HepG2 (cell line): ENCODE measurements around the gene PADI2. TPM values are rescaled to one million over a fixed set of nuclear protein-coding genes. Genes with fewer than 3 reads are reported as not detected.
A peak's percentile ranks its signal among the peaks of the same experiment; 100 is the strongest.

ENCODE experiments used
- ATAC-seq: fragments of 200-7000 bp; cut with Tn5 transposase; 3 replicates; pipeline ENCODE4 v1.9.1; 2020; ENCODE audit warnings: mild to moderate bottlenecking, moderate library complexity
- BruUV-seq: library from RNA; stranded (reverse); fragments of 400-500 nt; replicated peaks from 2 replicates; lab custom pipeline; 2021; lab: Mats Ljungman, UMichigan
- CTCF ChIA-PET: fragments of 300-600 bp; formaldehyde crosslinking; extraction: SDS; loops from one replicate; lab custom pipeline; 2021; ENCODE audit warnings: low total read pairs, inconsistent platforms, low intra/inter-chr PET ratio; lab: Yijun Ruan, JAX
- POLR2A ChIA-PET: fragments of 350-600 bp; sonication (Branson Sonifier 250); formaldehyde crosslinking; loops from one replicate; lab custom pipeline; 2020; ENCODE audit warnings: antibody characterized with exemption, inconsistent platforms; lab: Yijun Ruan, JAX
- DNase-seq: peaks from one replicate; pipeline ENCODE4 v3.0.0-alpha.2; 2015; ENCODE audit warnings: low spot score
- FAIRE-seq: peaks from 3 replicates; lab custom pipeline; 2011; peaks lifted over from hg19 to GRCh38; lab: Jason Lieb, UNC
- H2AFZ ChIP-seq: one replicate; pipeline ENCODE4 v1.6.1; 2011; ENCODE audit warnings: low read length, inconsistent platforms
- H3K27ac ChIP-seq: fragments of 300-600 bp; 3 replicates; pipeline ENCODE4 v1.8.0; 2011; ENCODE audit warnings: mixed run types, mild to moderate bottlenecking, mixed read lengths, low read length, inconsistent platforms; ENCODE audit not compliant: insufficient read depth; ENCODE audit errors: extremely low read length
- H3K27me3 ChIP-seq, 2 experiments: fragments of 200-600 bp in 1 of 2; 2 replicates in 1 of 2; 3 replicates in 1 of 2; pipeline versions ENCODE4 v1.6.0 to v1.8.0; 2011; ENCODE audit warnings: low read length in 2 of 2, mild to moderate bottlenecking in 2 of 2, moderate library complexity in 2 of 2, inconsistent platforms in 1 of 2; ENCODE audit not compliant: insufficient read depth in 2 of 2, control insufficient read depth in 1 of 2
- H3K36me3 ChIP-seq, 2 experiments: fragments of 200-600 bp in 1 of 2; replicated peaks in 1 of 2; 2 replicates in 1 of 2; 3 replicates in 1 of 2; pipeline versions ENCODE4 v1.5.1 to v1.8.0; 2011; ENCODE audit warnings: low read length in 2 of 2, inconsistent platforms in 1 of 2; ENCODE audit not compliant: insufficient read depth in 2 of 2, control insufficient read depth in 1 of 2
- H3K4me1 ChIP-seq: 2 replicates; pipeline ENCODE4 v1.5.1; 2012; ENCODE audit warnings: low read length, inconsistent platforms; ENCODE audit not compliant: insufficient read depth
- H3K4me2 ChIP-seq: 2 replicates; pipeline ENCODE4 v1.6.0; 2011; ENCODE audit warnings: low read depth, low read length, inconsistent platforms
- H3K4me3 ChIP-seq, 3 experiments: fragments of 200-600 bp in 1 of 3; sonication (generic), shearing (Covaris generic) in 1 of 3; replicated peaks in 1 of 3; 2 replicates each; pipeline ENCODE4 v1.5.1; 2011 to 2016; ENCODE audit warnings: low read length in 3 of 3, inconsistent platforms in 2 of 3, low read depth in 2 of 3, mild to moderate bottlenecking in 2 of 3, control low read depth in 1 of 3, mixed read lengths in 1 of 3; ENCODE audit not compliant: insufficient read depth in 1 of 3
- H3K79me2 ChIP-seq: one replicate; pipeline ENCODE4 v1.6.1; 2011; ENCODE audit warnings: low read length, inconsistent platforms; ENCODE audit not compliant: insufficient read depth
- H3K9ac ChIP-seq: 2 replicates; pipeline ENCODE4 v1.6.0; 2011; ENCODE audit warnings: mild to moderate bottlenecking, low read depth, low read length, inconsistent platforms; ENCODE audit not compliant: insufficient read depth
- H3K9me3 ChIP-seq: 2 replicates; pipeline ENCODE4 v1.5.1; 2012; ENCODE audit warnings: mild to moderate bottlenecking, low read length
- H4K20me1 ChIP-seq: 2 replicates; pipeline ENCODE4 v1.6.0; 2011; ENCODE audit warnings: inconsistent platforms, mild to moderate bottlenecking, low read length, moderate library complexity; ENCODE audit not compliant: insufficient read depth
- ATF6 ChIP-seq: sonication (generic); formaldehyde crosslinking; conservative IDR thresholded peaks from 2 replicates; pipeline ENCODE4 v1.4.0; 2020; ENCODE audit warnings: missing genetic modification reagents
- STAT5B ChIP-seq: sonication (generic); formaldehyde crosslinking; IDR thresholded peaks from 2 replicates; pipeline ENCODE4 v1.4.0; 2020; ENCODE audit warnings: missing genetic modification reagents
- TOPORS ChIP-seq: sonication (generic); formaldehyde crosslinking; IDR thresholded peaks from 2 replicates; pipeline ENCODE4 v1.8.0; 2023; ENCODE audit warnings: mild to moderate bottlenecking, missing genetic modification reagents
- ZBTB44 ChIP-seq: sonication (generic); formaldehyde crosslinking; IDR thresholded peaks from 2 replicates; pipeline ENCODE4 v1.4.0; 2020; ENCODE audit warnings: missing genetic modification reagents
- ZNF121 ChIP-seq: sonication (generic); formaldehyde crosslinking; IDR thresholded peaks from 2 replicates; pipeline ENCODE4 v1.5.0; 2020; ENCODE audit warnings: mild to moderate bottlenecking, missing genetic modification reagents
- ZNF280B ChIP-seq: sonication (generic); formaldehyde crosslinking; IDR thresholded peaks from 2 replicates; pipeline ENCODE4 v1.5.0; 2020; ENCODE audit warnings: missing genetic modification reagents, mild to moderate bottlenecking, borderline replicate concordance
- ZNF556 ChIP-seq: sonication (generic); formaldehyde crosslinking; IDR thresholded peaks from 2 replicates; pipeline ENCODE4 v1.4.0; 2020; ENCODE audit warnings: mild to moderate bottlenecking, missing genetic modification reagents, borderline replicate concordance
- whole genome bisulfite sequencing: methylation state at CpG from one replicate; pipeline ENCODE4 v1.1.6; 2017; ENCODE audit warnings: low lambda C conversion rate; 5-methylcytosine and 5-hydroxymethylcytosine counted together
- in situ Hi-C: cut with HindIII; loops from 2 replicates; pipeline ENCODE4 v1.10.0; 2017; ENCODE audit warnings: low pct_unique_long_range_greater_than_20kb; ENCODE audit not compliant: extremely low pct_ligation_motif_present
- intact Hi-C: fragments of 100-400 bp; cut with micrococcal nuclease; formaldehyde crosslinking; loops from one replicate; pipeline ENCODE4 v1.10.0; 2022; ENCODE audit not compliant: unreplicated experiment
- polyA plus RNA-seq, 8 experiments: library from polyadenylated mRNA; depleted of rRNA in 3 of 8; stranded (reverse) in 7 of 8; unstranded in 1 of 8; fragments of >200 nt; fragmentation: Illumina TruSeq in 4 of 8; extraction: Trizol in 4 of 8; gene quantifications; 2 replicates each; pipeline versions ENCODE4 v1.2.1 to v1.2.3, GENCODE V29; 2011 to 2016; ENCODE audit warnings: low read depth in 4 of 8, missing spikeins in 1 of 8, mixed read lengths in 1 of 8; ENCODE audit not compliant: insufficient read depth in 1 of 8
- total RNA-seq, 5 experiments: library from RNA; depleted of rRNA; stranded (reverse); fragments of >200 nt; fragmentation: Illumina TruSeq; extraction: Trizol; gene quantifications; 2 replicates each; pipeline ENCODE4 v1.2.3, GENCODE V29; 2016; ENCODE audit warnings: low read depth in 1 of 5

The PADI2 gene
- total and polyA plus RNA-seq, 2 of the 13 experiments (the other 11 are each of a cell fraction or from before 2014, with no cell fraction given): not detected

GRCh38 chr1:17017435-17017834 lies 101.8 kb downstream of the PADI2 start:
- ChIA-PET CTCF (no interaction called here), POLR2A (no interaction called here)
- Histone ChIP-seq H3K27ac (no peak overlapping the region), H3K4me2 (no peak overlapping the region)
- BruUV-seq: no TSS peak
- DNase-seq (no peak), FAIRE-seq (no peak), ATAC-seq (no peak)
- in situ Hi-C loops: no loop called here
- WGBS: 94% methylated on average over 7 of the region's 7 CpGs
- TF ChIP-seq STAT5B (CRISPR knock-in tag) (no peak), TOPORS (CRISPR knock-in tag) (no peak), ZNF121 (CRISPR knock-in tag) (0 out of 2 replicates have a peak, but pooled peaks have one; percentile 50), ZNF280B (no peak), ATF6 (CRISPR knock-in tag) (no peak), ZNF556 (CRISPR knock-in tag) (no peak), ZBTB44 (CRISPR knock-in tag) (no peak)
- TF ChIP-seq, all 625 proteins: peak for 1
- Histone ChIP-seq H3K4me3 (no peak overlapping the region), H2AFZ (no peak overlapping the region), H3K36me3 (peaks cover 14 to 25% of the 10 kb centered on the region in 2 experiments; a peak in 4 of 5 replicates), H3K9me3 (no peaks in the 10 kb centered on the region), H3K4me1 (peaks cover 22% of the 10 kb centered on the region), H4K20me1 (no peaks in the 10 kb centered on the region), H3K27me3 (no peaks in the 10 kb centered on the region), H3K9ac (no peak overlapping the region), H3K79me2 (no peaks in the 10 kb centered on the region)
- intact Hi-C loops: no loop called here

Other genes starting within 250 kb of the PADI2 start
- 859 and 11,018 TPM in 2 replicates for gene RNU1-2, start 223.5 kb downstream of the PADI2 start, total RNA-seq (2016; rRNA removed; fragmentation: Illumina TruSeq; extraction: Trizol)
- under 0.01 TPM in 2 replicates for gene RNU1-2, start 223.5 kb downstream of the PADI2 start, polyA plus RNA-seq (2011; rRNA removed)
- gene CROCC, start 197.5 kb downstream of the PADI2 start, total RNA-seq (2016; rRNA removed; fragmentation: Illumina TruSeq; extraction: Trizol): 2.6 and 7.8 TPM in 2 replicates
- 15.5 and 16.6 TPM in 2 replicates for gene CROCC, start 197.5 kb downstream of the PADI2 start, polyA plus RNA-seq (2011; rRNA removed)
- gene MFAP2, start 138.8 kb downstream of the PADI2 start, total RNA-seq (2016; rRNA removed; fragmentation: Illumina TruSeq; extraction: Trizol): 0.21 and 1.1 TPM in 2 replicates
- gene MFAP2, start 138.8 kb downstream of the PADI2 start, polyA plus RNA-seq (2011; rRNA removed): 1.4 and 2.1 TPM in 2 replicates
- 14.4 and 16.2 TPM in 2 replicates for gene ATP13A2, start 107.5 kb downstream of the PADI2 start, total RNA-seq (2016; rRNA removed; fragmentation: Illumina TruSeq; extraction: Trizol)
- 13.2 and 20.1 TPM in 2 replicates for gene ATP13A2, start 107.5 kb downstream of the PADI2 start, polyA plus RNA-seq (2011; rRNA removed)
- gene SDHB, start 65.4 kb downstream of the PADI2 start, total RNA-seq (2016; rRNA removed; fragmentation: Illumina TruSeq; extraction: Trizol): 142 and 174 TPM in 2 replicates
- gene SDHB, start 65.4 kb downstream of the PADI2 start, polyA plus RNA-seq (2011; rRNA removed): 110 and 136 TPM in 2 replicates
- not detected in 2 replicates for gene PADI1, start 85.7 kb upstream of the PADI2 start, total RNA-seq (2016; rRNA removed; fragmentation: Illumina TruSeq; extraction: Trizol)
- gene PADI1, start 85.7 kb upstream of the PADI2 start, polyA plus RNA-seq (2011; rRNA removed): not detected in 2 replicates
- not detected in 2 replicates for gene PADI3, start 129.6 kb upstream of the PADI2 start, total RNA-seq (2016; rRNA removed; fragmentation: Illumina TruSeq; extraction: Trizol)
- gene PADI3, start 129.6 kb upstream of the PADI2 start, polyA plus RNA-seq (2011; rRNA removed): not detected in 2 replicates
- 0.04 TPM in 1 of 2 replicates, not detected in the other for gene PADI4, start 188.7 kb upstream of the PADI2 start, total RNA-seq (2016; rRNA removed; fragmentation: Illumina TruSeq; extraction: Trizol)
- 0.04 TPM in 1 of 2 replicates, not detected in the other for gene PADI4, start 188.7 kb upstream of the PADI2 start, polyA plus RNA-seq (2011; rRNA removed)